Measurements from ENCODE around the gene NTSR1. TPM values are rescaled to one million over a fixed set of nuclear protein-coding genes. Genes with fewer than 3 reads are reported as not detected.

The NTSR1 gene
- total RNA-seq, 1 donor from 2014 or later = 0.08 TPM

- no peak for DNase-seq (ENCODE audit: low read depth)
- Histone ChIP-seq H3K4me3 (ENCODE audit: low read depth, low read length) (no peak overlapping the region), H3K27me3 (ENCODE audit: control insufficient read depth, insufficient read depth, low read length) (no peaks in the 10 kb centered on the region), H3K36me3 (ENCODE audit: control insufficient read depth, insufficient read depth, low read length) (no peaks in the 10 kb centered on the region)
- TF ChIP-seq CTCF (IDR thresholded peaks at IDR 0.05; ENCODE audit: insufficient read depth, low read length, poor library complexity, severe bottlenecking) = no peak
Measured at GRCh38 chr20:62666736-62667529, 41.7 kb upstream of the NTSR1 start.

GRCh38 chr20:62667530-62668440, 40.9 kb upstream of the NTSR1 start:
- no peak for DNase-seq (ENCODE audit: low read depth)
- TF ChIP-seq CTCF (IDR thresholded peaks at IDR 0.05; ENCODE audit: insufficient read depth, low read length, poor library complexity, severe bottlenecking) = no peak
- no peak overlapping the region for H3K4me3 ChIP-seq (ENCODE audit: low read depth, low read length)

DNA sequence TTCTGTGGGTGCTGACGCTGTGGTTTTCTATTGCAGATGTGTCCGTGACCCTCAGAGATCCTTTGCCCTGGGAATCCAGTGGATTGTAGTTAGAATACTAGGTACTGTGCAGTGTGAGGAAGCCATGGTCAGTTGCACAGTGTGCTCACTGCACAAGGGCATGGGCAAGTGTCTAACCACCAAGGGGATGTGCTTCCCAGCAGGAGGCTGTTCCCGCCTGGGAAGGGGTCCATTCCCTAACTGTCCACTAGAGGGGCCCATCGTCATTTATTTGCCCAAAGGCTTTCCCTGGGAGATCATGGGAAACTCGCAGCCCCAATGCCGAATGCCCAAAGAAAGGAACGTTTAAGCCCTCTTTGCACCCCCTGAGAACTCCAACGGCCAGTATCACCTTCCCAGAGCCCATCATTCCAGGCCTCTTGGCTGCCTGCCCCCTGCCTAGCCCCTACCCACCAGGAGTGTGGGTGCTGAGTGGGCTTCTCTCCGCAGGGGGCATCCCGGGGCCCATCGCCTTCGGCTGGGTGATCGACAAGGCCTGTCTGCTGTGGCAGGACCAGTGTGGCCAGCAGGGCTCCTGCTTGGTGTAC, 40.1 kb upstream of the NTSR1 start:
- DNase-seq (ENCODE audit: low read depth) = peak; percentile 18
- Histone ChIP-seq H3K4me3 (ENCODE audit: low read depth, low read length) (no peak overlapping the region), H3K27me3 (ENCODE audit: control insufficient read depth, insufficient read depth, low read length) (no peaks in the 10 kb centered on the region), H3K36me3 (ENCODE audit: control insufficient read depth, insufficient read depth, low read length) (no peaks in the 10 kb centered on the region)
- TF ChIP-seq CTCF (IDR thresholded peaks at IDR 0.05; ENCODE audit: insufficient read depth, low read length, poor library complexity, severe bottlenecking) = peak; percentile 80

More at GRCh38 chr20:62667530-62668440, 40.9 kb upstream of the NTSR1 start:
- Histone ChIP-seq H3K36me3 (ENCODE audit: control insufficient read depth, insufficient read depth, low read length) (no peaks in the 10 kb centered on the region), H3K27me3 (ENCODE audit: control insufficient read depth, insufficient read depth, low read length) (no peaks in the 10 kb centered on the region)

- DNase-seq (ENCODE audit: low read depth) = no peak
Measured at GRCh38 chr20:62669249-62669648, 39.4 kb upstream of the NTSR1 start.

GRCh38 chr20:62670156-62670555, 38.5 kb upstream of the NTSR1 start:
- Histone ChIP-seq H3K27me3 (ENCODE audit: control insufficient read depth, insufficient read depth, low read length) (peaks cover 6% of the 10 kb centered on the region), H3K36me3 (ENCODE audit: control insufficient read depth, insufficient read depth, low read length) (no peaks in the 10 kb centered on the region), H3K4me3 (ENCODE audit: low read depth, low read length) (no peak overlapping the region)
- TF ChIP-seq CTCF (IDR thresholded peaks at IDR 0.05; ENCODE audit: insufficient read depth, low read length, poor library complexity, severe bottlenecking) = no peak
- no peak for DNase-seq (ENCODE audit: low read depth)

More at GRCh38 chr20:62669249-62669648, 39.4 kb upstream of the NTSR1 start:
- Histone ChIP-seq H3K27me3 (ENCODE audit: control insufficient read depth, insufficient read depth, low read length) (no peaks in the 10 kb centered on the region), H3K4me3 (ENCODE audit: low read depth, low read length) (no peak overlapping the region), H3K36me3 (ENCODE audit: control insufficient read depth, insufficient read depth, low read length) (no peaks in the 10 kb centered on the region)
- no peak for TF ChIP-seq CTCF (IDR thresholded peaks at IDR 0.05; ENCODE audit: insufficient read depth, low read length, poor library complexity, severe bottlenecking)

All from kidney epithelial cell (primary cell).